ENCODE results near the gene BASP1. TPM values are rescaled to one million over a fixed set of nuclear protein-coding genes. Genes with fewer than 3 reads are reported as not detected.

BASP1 gene
- total RNA-seq, 1 experiment from 2014 or later: 0.34 TPM

GRCh38 chr5:17230808-17231525 is 13.5 kb downstream of the BASP1 start:
- H3K4me1 ChIP-seq (ENCODE audit: control insufficient read depth in 1 of 2, insufficient read depth in 2 of 2, low read length in 2 of 2): no peaks in the 10 kb centered on the region
- POLR2A ChIA-PET: no interaction called here
- CTCF ChIA-PET: no interaction called here
- TF ChIP-seq MAX (IDR thresholded peaks at IDR 0.05): no peak
- intact Hi-C loops (cut with micrococcal nuclease): no loop called here
- RAD21 ChIA-PET (ENCODE audit: low non-redundant PET in 1 of 2, low total read pairs in 2 of 2, uncharacterized antibody in 2 of 2, unreplicated experiment in 2 of 2): no interaction called here
- H3K36me3 ChIP-seq (ENCODE audit: control insufficient read depth in 1 of 2, insufficient read depth in 2 of 2, low read length in 2 of 2): no peaks in the 10 kb centered on the region; a peak in 1 of 4 replicates
- H3K9me3 ChIP-seq (ENCODE audit: control insufficient read depth in 1 of 2, insufficient read depth in 1 of 2, low read depth in 1 of 2, low read length in 2 of 2): no peaks in the 10 kb centered on the region
- H3K79me2 ChIP-seq (ENCODE audit: insufficient read depth, low read length): no peaks in the 10 kb centered on the region
- no peaks in the 10 kb centered on the region for H4K20me1 ChIP-seq (ENCODE audit: insufficient read depth)
- no peak overlapping the region for H3K4me3 ChIP-seq (replicated peaks in 1 of 2; ENCODE audit: low read depth in 1 of 2, low read length in 2 of 2)
- ATAC-seq (no peak), DNase-seq (ENCODE audit: low read depth, low spot score) (no peak)
- H3K4me2 ChIP-seq (ENCODE audit: low read length): no peak overlapping the region
- H3K27me3 ChIP-seq (ENCODE audit: insufficient read depth, low read length): peaks cover 18% of the 10 kb centered on the region; the same call in 1 of the 2 replicates
- H3K27ac ChIP-seq (ENCODE audit: low read depth, low read length): no peak overlapping the region
- no peak overlapping the region for H3K9ac ChIP-seq (ENCODE audit: low read length)
- no TSS peak for BruUV-seq (replicated peaks)
- H2AFZ ChIP-seq (ENCODE audit: low read depth, low read length, poor library complexity, severe bottlenecking): no peak overlapping the region
- H3K9me2 ChIP-seq (ENCODE audit: insufficient read depth): no peaks in the 10 kb centered on the region

GRCh38 chr5:17232405-17232804 is 15.0 kb downstream of the BASP1 start:
- H3K9ac ChIP-seq (ENCODE audit: low read length): no peak overlapping the region
- H4K20me1 ChIP-seq (ENCODE audit: insufficient read depth): no peaks in the 10 kb centered on the region
- no TSS peak for BruUV-seq (replicated peaks)
- RAD21 ChIA-PET (ENCODE audit: low non-redundant PET in 1 of 2, low total read pairs in 2 of 2, uncharacterized antibody in 2 of 2, unreplicated experiment in 2 of 2): no interaction called here
- CTCF ChIA-PET: no interaction called here
- no peak overlapping the region for H3K27ac ChIP-seq (ENCODE audit: low read depth, low read length)
- no peak for DNase-seq (ENCODE audit: low read depth, low spot score)
- no peaks in the 10 kb centered on the region for H3K9me2 ChIP-seq (ENCODE audit: insufficient read depth)
- ATAC-seq: no peak
- no peaks in the 10 kb centered on the region for H3K9me3 ChIP-seq (ENCODE audit: control insufficient read depth in 1 of 2, insufficient read depth in 1 of 2, low read depth in 1 of 2, low read length in 2 of 2)
- POLR2A ChIA-PET: no interaction called here
- intact Hi-C loops (cut with micrococcal nuclease): no loop called here
- no peak overlapping the region for H3K4me3 ChIP-seq (replicated peaks in 1 of 2; ENCODE audit: low read depth in 1 of 2, low read length in 2 of 2)
- no peaks in the 10 kb centered on the region for H3K36me3 ChIP-seq (ENCODE audit: control insufficient read depth in 1 of 2, insufficient read depth in 2 of 2, low read length in 2 of 2)
- no peaks in the 10 kb centered on the region for H3K79me2 ChIP-seq (ENCODE audit: insufficient read depth, low read length)
- H3K27me3 ChIP-seq (ENCODE audit: insufficient read depth, low read length): peaks cover 16% of the 10 kb centered on the region; the same call in 1 of the 2 replicates
- no peaks in the 10 kb centered on the region for H3K4me1 ChIP-seq (ENCODE audit: control insufficient read depth in 1 of 2, insufficient read depth in 2 of 2, low read length in 2 of 2)
- no peak overlapping the region for H2AFZ ChIP-seq (ENCODE audit: low read depth, low read length, poor library complexity, severe bottlenecking)
- no peak overlapping the region for H3K4me2 ChIP-seq (ENCODE audit: low read length)
- TF ChIP-seq ZNF274 (IDR thresholded peaks at IDR 0.05; ENCODE audit: low read depth, low read length) (no peak), ZBTB33 (IDR thresholded peaks at IDR 0.05; ENCODE audit: extremely low read depth, insufficient replicate concordance, low read length) (no peak), POLR2A (IDR thresholded peaks at IDR 0.05; ENCODE audit: borderline replicate concordance, extremely low read depth, insufficient read depth, insufficient read length) (no peak), JUND (IDR thresholded peaks at IDR 0.05) (no peak), POLR2AphosphoS5 (IDR thresholded peaks at IDR 0.05; ENCODE audit: low read depth, low read length) (no peak), FOSL1 (IDR thresholded peaks at IDR 0.05; ENCODE audit: low read depth) (no peak), REST (IDR thresholded peaks at IDR 0.05; ENCODE audit: low read depth) (no peak), CBX3 (IDR thresholded peaks at IDR 0.05; ENCODE audit: low read depth) (no peak), TCF7L2 (IDR thresholded peaks at IDR 0.05; ENCODE audit: borderline replicate concordance, extremely low read depth, insufficient read depth, insufficient read length) (no peak), SP1 (IDR thresholded peaks at IDR 0.05; ENCODE audit: low read depth) (no peak), CTCF (IDR thresholded peaks at IDR 0.05 in 2 of 3, conservative IDR thresholded peaks at IDR 0.05 in 1 of 3; ENCODE audit: borderline replicate concordance in 1 of 3, insufficient read depth in 1 of 3, low read depth in 2 of 3, low read length in 2 of 3) (no peak)
